ENCODE measurements around the gene ZNF92. TPM values are rescaled to one million over a fixed set of nuclear protein-coding genes. Genes with fewer than 3 reads are reported as not detected.

Gene ZNF92
- total RNA-seq, 1 experiment from 2014 or later, result 9.4 TPM

- H3K36me3 ChIP-seq (ENCODE audit: control insufficient read depth in 1 of 2, insufficient read depth in 2 of 2, low read length in 2 of 2), result no peaks in the 10 kb centered on the region
- H4K20me1 ChIP-seq (ENCODE audit: insufficient read depth), result no peaks in the 10 kb centered on the region
- H3K79me2 ChIP-seq (ENCODE audit: insufficient read depth, low read length), result no peaks in the 10 kb centered on the region
- intact Hi-C loops (cut with micrococcal nuclease), result no loop called here
- no peak overlapping the region for H3K27ac ChIP-seq (ENCODE audit: low read depth, low read length)
- no peaks in the 10 kb centered on the region for H3K9me2 ChIP-seq (ENCODE audit: insufficient read depth)
- H3K9ac ChIP-seq (ENCODE audit: low read length), result no peak overlapping the region
- no peak overlapping the region for H3K4me2 ChIP-seq (ENCODE audit: low read length)
- no peak overlapping the region for H3K4me3 ChIP-seq (replicated peaks in 1 of 2; ENCODE audit: low read depth in 1 of 2, low read length in 2 of 2)
- ChIA-PET RAD21 (ENCODE audit: low non-redundant PET in 1 of 2, low total read pairs in 2 of 2, uncharacterized antibody in 2 of 2, unreplicated experiment in 2 of 2) (no interaction called here), CTCF (no interaction called here), POLR2A (no interaction called here)
- ATAC-seq, result no peak
- no peaks in the 10 kb centered on the region for H3K27me3 ChIP-seq (ENCODE audit: insufficient read depth, low read length)
- DNase-seq (ENCODE audit: low read depth, low spot score), result no peak
- H2AFZ ChIP-seq (ENCODE audit: low read depth, low read length, poor library complexity, severe bottlenecking), result no peak overlapping the region
- TF ChIP-seq YY1 (IDR thresholded peaks at IDR 0.05; ENCODE audit: extremely low read depth, insufficient replicate concordance, low read depth, low read length), result no peak
- no peak for TF ChIP-seq ATF3 (IDR thresholded peaks at IDR 0.05)
- no peak for TF ChIP-seq SP1 (IDR thresholded peaks at IDR 0.05; ENCODE audit: low read depth)
- TF ChIP-seq CBX3 (IDR thresholded peaks at IDR 0.05; ENCODE audit: low read depth), result no peak
- TF ChIP-seq, protein P1, sequence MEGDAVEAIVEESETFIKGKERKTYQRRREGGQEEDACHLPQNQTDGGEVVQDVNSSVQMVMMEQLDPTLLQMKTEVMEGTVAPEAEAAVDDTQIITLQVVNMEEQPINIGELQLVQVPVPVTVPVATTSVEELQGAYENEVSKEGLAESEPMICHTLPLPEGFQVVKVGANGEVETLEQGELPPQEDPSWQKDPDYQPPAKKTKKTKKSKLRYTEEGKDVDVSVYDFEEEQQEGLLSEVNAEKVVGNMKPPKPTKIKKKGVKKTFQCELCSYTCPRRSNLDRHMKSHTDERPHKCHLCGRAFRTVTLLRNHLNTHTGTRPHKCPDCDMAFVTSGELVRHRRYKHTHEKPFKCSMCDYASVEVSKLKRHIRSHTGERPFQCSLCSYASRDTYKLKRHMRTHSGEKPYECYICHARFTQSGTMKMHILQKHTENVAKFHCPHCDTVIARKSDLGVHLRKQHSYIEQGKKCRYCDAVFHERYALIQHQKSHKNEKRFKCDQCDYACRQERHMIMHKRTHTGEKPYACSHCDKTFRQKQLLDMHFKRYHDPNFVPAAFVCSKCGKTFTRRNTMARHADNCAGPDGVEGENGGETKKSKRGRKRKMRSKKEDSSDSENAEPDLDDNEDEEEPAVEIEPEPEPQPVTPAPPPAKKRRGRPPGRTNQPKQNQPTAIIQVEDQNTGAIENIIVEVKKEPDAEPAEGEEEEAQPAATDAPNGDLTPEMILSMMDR (IDR thresholded peaks at IDR 0.05 in 2 of 3, conservative IDR thresholded peaks at IDR 0.05 in 1 of 3; ENCODE audit: borderline replicate concordance in 1 of 3, insufficient read depth in 1 of 3, low read depth in 2 of 3, low read length in 2 of 3), result no peak
- no peak for TF ChIP-seq JUND (IDR thresholded peaks at IDR 0.05)
- TF ChIP-seq POLR2A (IDR thresholded peaks at IDR 0.05; ENCODE audit: borderline replicate concordance, extremely low read depth, insufficient read depth, insufficient read length), result no peak
- no peak for TF ChIP-seq FOSL1 (IDR thresholded peaks at IDR 0.05; ENCODE audit: low read depth)
- TF ChIP-seq POLR2AphosphoS5 (IDR thresholded peaks at IDR 0.05; ENCODE audit: low read depth, low read length), result no peak
- no peak for TF ChIP-seq SIN3A (IDR thresholded peaks at IDR 0.05; ENCODE audit: low read depth)
- TF ChIP-seq, protein P2, sequence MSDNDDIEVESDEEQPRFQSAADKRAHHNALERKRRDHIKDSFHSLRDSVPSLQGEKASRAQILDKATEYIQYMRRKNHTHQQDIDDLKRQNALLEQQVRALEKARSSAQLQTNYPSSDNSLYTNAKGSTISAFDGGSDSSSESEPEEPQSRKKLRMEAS (IDR thresholded peaks at IDR 0.05), result no peak
- TF ChIP-seq RAD21 (IDR thresholded peaks at IDR 0.05; ENCODE audit: low read depth), result no peak
- no peak for TF ChIP-seq SRF (IDR thresholded peaks at IDR 0.05; ENCODE audit: low read depth)
- TF ChIP-seq ZBTB33 (IDR thresholded peaks at IDR 0.05; ENCODE audit: extremely low read depth, insufficient replicate concordance, low read length), result no peak
- TF ChIP-seq ELF1 (IDR thresholded peaks at IDR 0.05; ENCODE audit: borderline replicate concordance, low read depth), result no peak
- TF ChIP-seq CEBPB (IDR thresholded peaks at IDR 0.05; ENCODE audit: low read depth), result no peak
- no peak for TF ChIP-seq EZH2 (IDR thresholded peaks at IDR 0.05)
- no peak for TF ChIP-seq EZH2phosphoT487 (IDR thresholded peaks at IDR 0.05; ENCODE audit: borderline replicate concordance)
- no peaks in the 10 kb centered on the region for H3K4me1 ChIP-seq (ENCODE audit: control insufficient read depth in 1 of 2, insufficient read depth in 2 of 2, low read length in 2 of 2)
- 0 out of 4 replicates have a peak, but pooled peaks cover 0 to 3% of the 10 kb centered on the region in 2 experiments for H3K9me3 ChIP-seq (ENCODE audit: control insufficient read depth in 1 of 2, insufficient read depth in 1 of 2, low read depth in 1 of 2, low read length in 2 of 2)
- no TSS peak for BruUV-seq (replicated peaks)
Observed at GRCh38 chr7:65411249-65411648, 37.6 kb downstream of the ZNF92 start.

Measured in HCT116 (cell line).